LHCN-M2 (cell line): Measurements from ENCODE around the gene GLT1D1. TPM values are rescaled to one million over a fixed set of nuclear protein-coding genes. Genes with fewer than 3 reads are reported as not detected.

ENCODE experiments used
- DNase-seq: peaks from one replicate; pipeline ENCODE4 v3.0.0-alpha.2; 2012; ENCODE audit warnings: low read depth
- total RNA-seq: library from RNA; depleted of rRNA; stranded (reverse); fragments of >200 nt; gene quantifications from 2 replicates; pipeline ENCODE4 v1.2.3, GENCODE V29; 2014; rRNA removed

The GLT1D1 gene
- total RNA-seq, 1 experiment from 2014 or later: not detected

GRCh38 chr12:128995619-128996018 lies 142.3 kb downstream of the GLT1D1 start:
- no peak for DNase-seq

- DNase-seq: no peak
Observed at GRCh38 chr12:129001826-129002225, 148.5 kb downstream of the GLT1D1 start.

- DNase-seq: no peak
Observed at GRCh38 chr12:129002427-129002826, 149.1 kb downstream of the GLT1D1 start.

- no peak for DNase-seq
Observed at GRCh38 chr12:129005416-129005815, 152.1 kb downstream of the GLT1D1 start.

GRCh38 chr12:129005829-129006228 lies 152.6 kb downstream of the GLT1D1 start:
- no peak for DNase-seq

GRCh38 chr12:129009833-129010622 lies 156.8 kb downstream of the GLT1D1 start:
- DNase-seq: no peak

GRCh38 chr12:129016159-129016558 lies 162.9 kb downstream of the GLT1D1 start:
- no peak for DNase-seq

GRCh38 chr12:129025055-129025454 lies 171.8 kb downstream of the GLT1D1 start:
- DNase-seq: no peak

GRCh38 chr12:129028844-129029243 lies 175.6 kb downstream of the GLT1D1 start:
- no peak for DNase-seq

Other genes with a start within 250 kb of the GLT1D1 start
- gene SLC15A4, start 29.5 kb upstream of the GLT1D1 start, total RNA-seq: 35.8 and 47.6 TPM in 2 replicates